Hypothalamus (tissue), 51 donors: ENCODE data around the gene GH1.
A peak's percentile ranks its signal among the peaks of the same experiment; 100 is the strongest.

Source experiments
- DNase-seq, 51 donors: peaks; one replicate each; lab custom pipeline; 2025; lab: John Stamatoyannopoulos, UW

Gene GH1

DNA sequence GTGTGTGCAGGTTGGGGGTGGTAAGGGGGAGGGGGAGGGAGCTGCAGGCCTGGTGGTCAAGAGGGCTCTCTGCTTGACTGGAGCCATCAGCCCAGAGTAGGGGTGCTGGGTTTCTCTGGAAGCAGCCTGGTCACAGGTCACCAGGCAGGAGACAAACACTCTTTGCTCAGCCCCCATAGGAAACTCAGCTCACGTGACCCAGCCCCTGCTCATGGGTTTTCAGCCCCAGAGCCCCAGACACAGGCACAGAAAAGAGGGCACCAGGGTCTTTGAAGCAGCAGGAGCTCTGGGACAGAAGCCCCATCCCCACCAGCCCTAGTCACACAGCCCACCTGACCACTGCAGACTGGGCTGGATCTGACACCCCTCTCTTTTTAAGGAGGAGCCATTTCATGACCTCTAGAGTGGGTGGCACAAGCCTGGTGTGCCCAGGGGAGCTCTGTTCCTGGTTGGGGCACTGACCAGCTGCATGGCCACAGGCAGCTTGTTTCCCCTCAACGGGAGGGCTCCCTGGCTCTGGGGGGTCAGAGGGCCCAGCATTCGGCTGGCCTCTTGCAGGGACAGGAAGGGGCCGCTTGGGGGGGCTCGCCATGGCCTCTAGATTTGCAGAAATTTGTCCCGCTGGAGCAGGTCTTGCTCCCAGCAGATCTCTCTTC lies 27.3 kb upstream of the GH1 start:
- no peak for DNase-seq

DNA sequence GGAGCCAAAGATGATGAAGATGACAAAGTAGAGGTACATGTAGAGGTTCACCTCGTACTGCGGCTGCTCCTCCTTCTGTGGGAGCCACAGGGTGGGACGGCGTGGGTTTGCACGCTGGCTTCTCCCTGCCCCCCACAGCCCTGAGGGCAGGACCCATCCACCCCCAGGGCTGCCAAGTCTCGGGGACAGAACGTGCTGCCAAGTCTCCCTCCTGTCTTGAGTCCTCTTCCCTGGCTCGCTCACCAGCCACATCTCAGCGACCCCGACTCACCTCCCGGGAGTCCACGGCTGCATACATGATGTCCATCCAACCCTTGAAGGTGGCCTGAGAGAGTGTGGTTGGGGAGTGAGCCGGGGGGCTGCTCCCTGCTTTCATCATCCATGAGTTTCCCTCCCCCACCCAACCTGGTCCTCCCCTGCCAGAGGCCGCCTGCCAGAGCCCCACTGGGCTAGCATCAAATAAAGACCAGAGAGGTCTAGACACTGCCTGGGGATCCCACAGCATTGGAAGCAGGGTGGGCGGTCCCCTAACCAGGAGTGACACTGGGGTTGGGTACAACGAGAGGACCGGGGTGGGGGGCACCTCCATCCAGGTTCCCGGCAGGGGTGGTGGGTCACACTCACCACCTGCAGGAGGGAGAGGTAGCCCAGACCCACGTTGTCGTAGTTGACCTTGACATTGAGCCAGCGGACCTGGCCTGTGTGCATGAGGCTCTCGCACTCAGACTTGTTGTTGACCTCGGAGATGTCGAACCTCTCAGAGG lies 26.3 kb upstream of the GH1 start:
- no peak for DNase-seq

DNA sequence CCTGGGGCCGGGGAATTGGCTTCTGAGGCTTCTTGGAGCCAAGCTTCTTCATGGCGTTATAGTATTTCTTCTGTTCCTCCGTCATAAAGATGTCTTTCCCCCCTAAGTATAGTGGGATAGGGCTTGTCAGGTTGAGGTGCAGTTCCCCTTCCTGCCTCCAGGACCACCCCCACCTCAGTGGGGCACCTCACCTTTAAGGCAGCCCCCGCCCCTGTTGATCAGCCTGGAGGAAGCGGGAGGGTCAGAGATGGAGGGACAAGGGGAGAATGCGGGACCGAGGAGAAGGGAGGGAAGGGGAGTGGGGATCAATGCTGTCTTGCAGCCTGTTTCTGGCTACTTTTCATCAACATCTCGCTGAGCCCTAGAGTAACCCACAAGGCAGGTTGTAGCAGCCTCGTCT lies 25.1 kb upstream of the GH1 start:
- no peak for DNase-seq

DNA sequence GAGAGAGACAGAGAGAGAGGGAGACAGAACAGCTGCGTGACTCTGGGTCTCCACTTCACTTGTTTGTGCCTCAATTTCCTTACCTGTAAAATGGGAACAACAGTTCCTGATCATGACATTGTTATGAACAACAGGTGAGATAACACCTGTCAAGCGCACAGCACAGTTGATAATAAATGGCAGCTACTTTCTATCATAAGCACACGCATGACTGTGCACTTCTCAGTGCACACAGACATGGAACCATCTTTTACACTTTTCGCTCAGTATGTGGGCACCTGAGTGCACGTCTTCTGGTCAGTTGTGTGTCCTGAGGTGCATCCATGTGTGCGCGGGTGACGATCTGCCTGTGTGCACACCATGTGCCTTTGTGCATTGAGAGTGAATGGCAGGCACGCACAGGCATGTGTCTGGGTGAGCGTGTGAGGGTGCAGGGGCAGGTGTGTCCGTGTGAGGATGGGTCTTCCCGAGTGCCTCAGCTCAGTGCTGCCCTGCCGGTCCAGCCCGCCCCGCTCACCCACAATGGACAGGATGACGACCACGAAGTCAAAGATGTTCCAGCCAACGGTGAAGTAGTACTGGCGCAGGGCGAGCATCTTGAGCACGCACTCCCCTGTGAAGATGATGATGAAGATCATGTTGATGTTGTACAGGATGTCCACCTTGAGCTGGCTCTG lies 23.8 kb upstream of the GH1 start:
- DNase-seq: no peak

DNA sequence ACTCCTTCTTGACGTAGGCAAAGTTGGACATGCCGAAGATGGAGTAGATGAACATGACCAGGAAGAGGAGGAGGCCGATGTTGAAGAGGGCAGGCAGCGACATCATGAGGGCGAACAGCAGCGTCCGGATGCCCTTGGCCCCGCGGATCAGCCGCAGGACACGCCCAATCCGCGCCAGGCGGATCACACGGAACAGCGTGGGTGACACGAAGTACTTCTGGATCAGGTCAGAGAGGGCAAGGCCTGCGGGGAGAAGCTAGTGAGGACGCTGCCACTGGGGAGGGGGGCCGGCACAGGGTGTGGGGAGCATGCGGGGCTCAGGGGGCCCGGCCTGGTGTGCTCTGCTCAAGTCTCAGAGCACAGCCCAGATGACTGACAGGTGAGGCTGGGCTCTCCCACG lies 23.1 kb upstream of the GH1 start:
- DNase-seq: no peak

DNA sequence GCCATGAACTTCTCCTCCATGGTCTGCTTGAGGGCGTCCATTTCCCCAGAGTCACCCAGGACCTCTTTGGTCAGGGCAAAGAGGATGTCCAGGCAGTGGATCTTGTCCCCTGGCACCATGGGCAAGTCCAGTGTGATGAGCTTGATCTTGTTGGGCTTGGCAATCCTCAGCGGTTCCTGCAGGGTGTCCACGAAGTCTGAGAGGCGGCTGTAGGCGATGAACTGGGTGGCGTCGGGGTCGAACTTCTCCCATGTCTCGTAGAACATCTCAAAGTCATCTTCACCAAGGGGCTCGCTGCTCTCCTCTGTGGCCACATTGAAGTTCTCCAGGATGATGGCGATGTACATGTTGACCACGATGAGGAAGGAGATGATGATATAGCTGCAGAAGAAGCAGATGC lies 22.5 kb upstream of the GH1 start:
- DNase-seq: no peak

DNA sequence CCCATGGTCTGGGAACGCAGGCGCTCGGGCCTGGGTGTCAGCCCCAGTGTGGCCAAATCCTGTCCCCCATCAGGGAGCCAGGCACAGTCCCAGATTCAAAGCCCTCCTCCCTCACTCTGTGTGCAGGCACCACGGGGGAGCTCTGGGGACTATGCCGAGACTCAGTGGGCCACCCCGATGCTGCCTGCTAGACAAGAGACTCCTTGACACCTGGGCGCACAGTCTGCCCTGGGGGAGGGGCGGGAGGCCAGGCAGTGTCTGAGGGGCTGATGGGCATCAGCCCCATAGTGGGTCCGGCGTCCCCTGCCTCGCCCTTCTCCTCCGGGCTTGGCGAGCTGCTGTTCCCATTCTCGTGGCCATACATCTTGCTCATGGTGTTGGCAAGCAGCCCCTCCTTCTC lies 21.9 kb upstream of the GH1 start:
- no peak for DNase-seq

DNA sequence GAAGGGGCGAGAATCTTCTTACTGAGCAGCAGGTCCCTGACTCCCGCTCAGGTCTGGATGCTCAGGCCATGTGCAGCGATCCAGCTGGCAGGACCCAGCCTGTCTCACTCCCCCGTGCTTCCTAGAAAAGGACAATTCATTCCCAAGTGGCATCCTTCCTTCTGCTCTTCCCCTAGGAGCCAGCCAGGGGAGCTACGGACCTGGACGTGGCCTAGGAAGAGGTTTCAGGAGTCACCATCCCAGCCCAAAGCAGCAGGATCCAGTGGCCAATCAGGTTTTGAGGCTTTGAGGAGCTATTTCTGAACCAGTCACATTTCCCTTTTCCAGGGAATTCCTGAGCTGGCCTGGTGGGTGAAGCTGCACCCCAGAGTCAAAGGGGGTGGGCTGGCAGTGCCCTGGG lies 21.2 kb upstream of the GH1 start:
- DNase-seq: no peak

DNA sequence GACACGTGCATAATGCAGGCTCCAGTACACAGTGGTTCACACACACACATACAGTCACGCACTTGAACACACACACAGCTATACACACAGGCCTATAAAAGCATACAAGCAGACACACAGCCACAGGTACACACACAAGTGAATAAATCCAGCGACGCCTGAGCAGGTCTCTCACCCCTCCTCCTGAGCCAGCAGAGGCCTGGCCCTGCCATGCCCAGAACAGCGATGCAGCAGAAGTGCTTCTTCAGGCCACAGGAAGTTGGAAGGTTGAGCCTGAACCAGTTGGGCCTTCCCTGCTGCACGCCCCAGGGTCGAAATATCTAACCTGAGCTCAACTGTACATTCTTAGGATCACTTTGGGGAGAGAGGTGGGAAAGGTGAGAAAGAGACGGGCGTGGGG lies 20.8 kb upstream of the GH1 start:
- DNase-seq: no peak

DNA sequence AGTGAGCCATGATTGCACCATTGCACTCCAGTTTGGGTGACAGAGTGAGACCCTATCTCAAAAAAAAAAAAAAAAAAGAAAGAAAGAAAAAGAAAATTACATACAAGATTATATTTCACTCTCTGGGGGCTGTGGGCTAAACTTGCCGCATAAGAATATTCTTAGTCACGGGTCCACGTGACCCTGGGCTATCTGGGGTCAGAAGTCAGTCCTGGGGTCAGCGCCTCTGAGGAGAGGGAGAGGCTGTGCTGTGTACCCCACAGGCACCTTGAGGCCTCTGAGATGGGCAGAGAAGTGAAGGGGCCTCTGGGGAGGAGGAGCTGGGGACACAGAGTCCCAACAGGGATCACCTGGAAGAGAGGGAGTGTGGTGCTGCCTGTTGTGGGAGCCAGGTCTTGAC lies 19.3 kb upstream of the GH1 start:
- no peak for DNase-seq

DNA sequence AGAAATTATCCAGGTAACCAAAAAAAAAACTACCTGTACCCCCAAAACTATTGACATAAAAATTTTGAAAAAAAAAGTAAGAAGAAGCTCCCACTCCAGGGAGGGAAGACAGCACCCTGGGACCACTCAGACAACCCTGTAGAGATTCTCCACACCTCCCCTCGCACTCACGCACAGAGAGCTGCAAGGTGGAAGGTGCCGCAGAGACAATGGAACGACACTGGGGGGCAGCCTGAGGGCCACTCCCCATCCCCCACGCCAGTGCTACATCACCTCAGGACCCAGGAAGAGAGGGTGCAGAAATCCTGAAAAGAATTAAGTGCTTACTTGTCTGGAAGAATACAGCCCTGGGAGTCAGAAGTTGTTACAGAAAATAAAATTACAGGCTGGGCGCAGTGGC lies 18.7 kb upstream of the GH1 start:
- DNase-seq: no peak

DNA sequence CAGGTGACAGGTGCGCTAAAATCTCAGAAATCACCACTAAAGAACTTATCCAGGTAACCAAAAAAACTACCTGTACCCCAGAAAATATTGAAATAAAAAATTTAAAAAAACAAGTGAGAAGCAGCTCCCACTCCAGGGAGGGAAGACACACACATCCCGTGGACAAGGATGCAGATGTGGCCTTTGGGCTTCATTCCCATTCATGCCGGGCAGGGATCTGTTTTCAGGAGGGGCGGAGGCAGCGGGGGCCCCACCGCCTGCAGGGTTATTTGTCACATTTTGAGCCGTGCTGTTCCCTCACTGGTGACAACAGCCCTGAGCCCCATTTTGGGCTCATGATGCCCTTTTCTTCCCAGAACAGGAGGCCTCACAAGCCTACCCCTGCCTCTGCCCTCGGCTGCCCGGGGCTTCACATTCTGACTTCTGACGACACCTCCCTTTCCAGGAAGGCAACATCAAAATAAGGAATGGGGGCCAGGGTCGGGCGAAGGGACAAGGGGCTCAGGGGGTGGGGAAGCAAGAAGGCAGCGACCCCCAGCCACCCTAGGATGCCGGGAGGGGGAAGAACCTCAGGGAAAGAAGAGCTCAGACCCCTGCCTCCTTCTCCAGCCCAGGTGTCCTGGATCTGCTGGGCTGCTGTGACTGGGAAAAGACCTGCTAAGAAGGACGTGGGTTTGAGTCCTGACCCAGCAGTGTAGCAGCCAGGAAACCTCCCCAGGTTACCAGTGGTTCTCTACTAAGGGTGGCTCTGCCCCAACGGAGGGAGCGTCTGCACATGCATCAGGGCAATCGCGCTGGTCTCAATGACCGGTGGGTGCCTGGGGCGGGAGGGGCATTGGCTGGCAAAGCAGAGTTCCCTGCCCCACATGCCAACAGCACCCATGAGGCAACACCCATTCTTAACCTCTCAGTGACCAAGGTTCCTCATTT lies 15.8 kb upstream of the GH1 start:
- no peak for DNase-seq

DNA sequence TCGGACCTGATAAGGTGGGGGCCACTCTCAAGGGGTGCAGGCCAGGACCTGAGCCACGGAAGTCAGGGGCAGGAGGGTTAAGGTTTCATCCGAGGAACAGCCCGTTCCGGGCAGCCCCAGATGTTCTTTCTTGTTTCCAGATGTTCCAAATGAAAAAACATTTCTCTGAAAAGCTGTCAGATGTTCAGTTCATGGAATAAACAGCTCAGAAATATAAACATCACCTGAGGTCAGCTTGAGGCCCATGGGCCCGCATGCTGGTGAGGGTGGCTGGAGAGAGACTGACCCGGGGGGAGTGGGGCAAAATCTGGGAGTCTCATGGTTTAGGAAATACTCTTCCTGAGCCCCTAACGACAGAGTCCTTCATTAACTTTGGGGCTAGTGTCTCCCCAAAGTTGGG lies 15.0 kb upstream of the GH1 start:
- DNase-seq: no peak

DNA sequence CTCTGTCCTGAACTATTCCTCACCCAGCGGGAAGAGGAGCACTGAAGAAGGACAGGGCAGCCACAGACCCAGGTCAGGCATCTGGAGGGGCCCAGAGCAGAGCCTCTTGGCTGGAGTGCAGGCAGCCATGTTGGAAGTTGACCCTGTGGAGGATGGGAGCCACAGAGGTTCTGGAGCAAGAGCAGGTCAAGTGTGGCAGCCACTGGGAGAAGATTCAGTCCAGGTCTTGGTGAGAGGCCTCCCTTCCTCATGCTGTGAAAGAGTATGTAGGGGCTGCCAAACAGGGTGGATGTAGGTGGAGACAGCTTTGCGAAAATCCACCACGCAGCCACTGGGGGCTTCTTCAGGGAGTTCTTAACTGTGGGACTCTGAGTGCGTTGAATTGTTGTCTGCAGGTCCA lies 14.1 kb upstream of the GH1 start:
- DNase-seq: no peak

DNA sequence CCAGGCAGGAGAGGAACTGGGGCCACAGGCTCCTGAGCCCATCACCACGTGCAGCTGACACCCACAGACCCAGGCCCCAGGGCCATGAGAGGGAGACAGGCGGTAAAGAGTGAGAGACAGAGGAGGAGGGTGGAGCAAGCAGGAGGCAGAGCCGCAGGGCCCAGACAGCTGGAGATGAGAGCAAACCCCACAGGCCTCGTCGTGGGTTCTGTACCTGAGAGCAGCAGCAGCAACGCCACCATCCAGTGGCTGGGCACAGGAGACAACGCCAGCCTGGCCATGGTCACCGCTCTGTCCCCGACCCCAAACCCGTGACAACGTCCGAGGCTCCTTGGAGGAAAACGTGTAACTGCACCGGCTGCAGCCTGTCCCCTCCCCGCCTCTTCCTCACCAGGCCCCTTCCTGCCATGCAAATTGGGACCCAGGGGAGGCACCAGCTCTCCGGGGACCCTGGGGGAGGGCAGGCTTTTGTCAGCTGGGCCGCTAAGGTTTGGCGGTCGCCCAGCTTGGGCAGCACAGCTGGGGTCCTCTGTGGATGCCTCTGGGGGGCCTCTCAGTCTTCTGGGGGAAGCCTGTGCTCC lies 13.4 kb upstream of the GH1 start, which contains the start of gene CD79B:
Gene CD79B, minus strand, starts transcription at position 351 of the 581 bp plus-strand sequence. Its CDS starts 70 bp downstream, at position 281.
- no peak for DNase-seq

DNA sequence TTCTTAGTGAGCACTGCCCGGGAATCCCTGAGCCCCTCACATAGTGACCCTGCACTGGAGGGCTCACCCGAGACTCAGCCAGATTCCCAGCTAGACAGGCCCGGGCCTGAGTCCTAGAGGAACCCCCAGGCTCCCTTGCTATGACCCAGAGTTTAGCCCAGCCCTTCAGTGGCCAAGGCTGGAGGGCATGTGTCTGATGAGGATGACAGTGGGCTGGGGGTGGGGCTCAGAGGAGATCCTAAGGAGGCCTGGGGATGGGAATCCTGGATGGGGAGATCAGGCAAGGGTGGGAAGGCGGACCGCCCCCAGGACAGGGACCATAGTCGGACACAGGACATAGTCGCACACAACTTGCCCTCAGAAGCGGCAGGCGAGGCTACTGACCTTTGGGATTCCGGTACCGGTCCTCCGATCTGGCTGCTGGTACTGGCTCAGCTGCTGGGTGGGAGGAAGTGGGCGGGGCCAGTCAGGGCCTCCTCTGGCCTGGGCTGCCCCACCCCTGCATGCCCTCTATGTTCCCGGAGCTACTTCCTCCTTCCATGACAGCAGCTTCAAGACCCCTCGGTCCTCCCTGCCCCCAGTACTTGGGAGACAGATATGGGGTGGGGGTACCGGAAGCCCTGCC lies 12.4 kb upstream of the GH1 start:
- peak in 2 of 51 donors; percentile 7 to 19 for DNase-seq

DNA sequence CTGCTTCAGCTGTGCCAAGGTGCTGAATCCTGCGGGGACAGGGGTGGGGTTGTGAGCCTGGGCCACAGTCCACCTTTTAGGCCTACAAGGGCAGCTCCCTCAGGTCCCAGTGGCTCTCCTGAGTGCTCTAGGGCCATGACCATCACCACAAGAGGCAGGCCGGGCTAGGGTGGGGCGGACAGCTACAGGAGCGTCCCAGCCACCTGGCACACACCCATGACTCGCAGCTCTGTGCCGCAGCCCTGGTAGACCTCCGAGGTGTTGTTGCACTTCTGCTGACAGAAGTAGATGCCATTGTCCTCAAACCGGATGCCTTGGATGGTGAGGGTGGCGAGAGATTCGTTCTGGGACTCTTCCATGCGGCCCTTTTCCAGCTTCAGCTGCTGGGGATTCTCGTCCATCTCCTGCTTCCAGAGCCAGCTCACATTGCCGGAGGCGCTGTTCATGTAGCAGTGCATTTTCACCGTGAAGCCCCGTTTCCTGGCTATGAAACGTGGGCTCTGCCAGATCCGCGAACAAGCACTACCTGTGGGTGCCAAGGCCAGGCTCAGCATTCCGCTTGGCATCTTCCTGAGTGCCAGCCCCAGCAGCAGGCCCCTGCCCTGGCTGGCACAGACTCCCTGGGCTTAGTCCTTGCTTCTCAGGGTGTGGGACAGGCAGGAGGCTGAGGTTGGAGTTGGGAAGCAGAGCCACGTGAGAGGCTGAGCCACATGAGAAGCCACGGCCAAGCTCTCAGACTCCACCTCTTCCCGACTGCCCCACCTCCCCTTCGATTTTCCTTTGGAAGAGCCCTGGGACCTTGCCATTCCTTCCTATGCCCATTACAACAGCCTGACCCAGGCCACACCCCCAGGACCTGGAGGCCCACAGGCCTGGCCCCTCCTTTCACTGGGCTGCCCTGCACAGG lies 11.5 kb upstream of the GH1 start:
- peak in 1 of 51 donors; percentile 14 for DNase-seq

DNA sequence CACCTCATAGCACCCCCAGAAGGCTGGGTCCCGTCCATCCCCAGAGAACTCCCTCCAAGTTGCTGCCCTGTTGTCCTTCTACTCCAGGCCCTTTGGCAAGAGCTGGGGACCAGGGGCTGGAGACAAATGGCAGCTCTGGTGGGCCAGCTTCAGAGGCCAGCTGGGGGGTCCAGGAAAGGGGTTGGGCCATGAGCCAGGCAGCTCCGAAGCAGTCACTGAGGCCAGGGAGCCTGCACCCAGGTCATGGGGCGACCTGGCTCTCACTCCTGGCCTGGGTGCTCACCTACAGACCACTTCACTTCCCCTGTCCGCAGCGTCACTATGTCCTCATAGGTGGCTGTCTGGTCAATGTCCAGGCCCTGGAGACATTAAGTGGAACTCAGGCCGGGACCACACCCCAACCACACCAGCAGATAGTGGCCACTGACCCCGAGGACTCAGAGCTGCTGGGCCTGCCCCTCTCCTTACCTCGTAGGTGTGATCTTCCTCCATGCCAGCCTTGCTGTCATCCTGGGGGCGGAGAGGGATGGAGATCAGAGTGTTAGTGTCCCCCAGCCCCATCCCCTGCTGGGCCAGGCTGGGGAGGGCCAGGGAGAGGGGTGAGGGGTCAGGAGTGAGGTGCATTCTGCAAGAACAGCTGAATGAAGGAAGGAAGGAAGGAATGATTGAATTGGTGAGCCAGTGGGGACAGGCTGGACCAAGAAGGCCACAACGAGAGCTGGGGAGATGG lies 10.5 kb upstream of the GH1 start:
- DNase-seq: no peak
